HG03558 (cell line): Measurements from ENCODE around the gene CD300LF.

Experiments
- ATAC-seq: cut with Tn5 transposase; IDR thresholded peaks from one replicate; pipeline ENCODE4 v1.9.1; 2021; ENCODE audit warnings: moderate number of reproducible peaks; ENCODE audit not compliant: unreplicated experiment; ENCODE audit errors: extremely low read depth

Gene CD300LF

GRCh38 chr17:74732042-74732867, 19.5 kb upstream of the CD300LF start:
- ATAC-seq, result no peak

- no peak for ATAC-seq
Observed at GRCh38 chr17:74731347-74731605, 18.6 kb upstream of the CD300LF start.

GRCh38 chr17:74730491-74731346, 18.0 kb upstream of the CD300LF start:
- ATAC-seq, result no peak

- no peak for ATAC-seq
Observed at GRCh38 chr17:74729866-74730265, 17.1 kb upstream of the CD300LF start.

GRCh38 chr17:74729368-74729767, 16.6 kb upstream of the CD300LF start:
- no peak for ATAC-seq

GRCh38 chr17:74728702-74729075, 16.0 kb upstream of the CD300LF start:
- no peak for ATAC-seq

- ATAC-seq, result no peak
Observed at GRCh38 chr17:74728033-74728701, 15.4 kb upstream of the CD300LF start.

GRCh38 chr17:74725111-74725510, 12.4 kb upstream of the CD300LF start:
- no peak for ATAC-seq

GRCh38 chr17:74723891-74724290, 11.2 kb upstream of the CD300LF start:
- ATAC-seq, result no peak

GRCh38 chr17:74722782-74723181, 10.1 kb upstream of the CD300LF start:
- no peak for ATAC-seq

- ATAC-seq, result no peak
Observed at GRCh38 chr17:74720506-74720905, 7.8 kb upstream of the CD300LF start.

- ATAC-seq, result no peak
Observed at GRCh38 chr17:74715144-74715543, 2.4 kb upstream of the CD300LF start.

- ATAC-seq, result no peak
Observed at GRCh38 chr17:74713171-74713755, 540 bp upstream of the CD300LF start.

- no peak for ATAC-seq
Observed at GRCh38 chr17:74712301-74712700, 422 bp downstream of the CD300LF start.

GRCh38 chr17:74711058-74711824, 1.5 kb downstream of the CD300LF start:
- ATAC-seq, result no peak

GRCh38 chr17:74704544-74704943, 8.2 kb downstream of the CD300LF start:
- no peak for ATAC-seq

GRCh38 chr17:74703311-74703710, 9.4 kb downstream of the CD300LF start:
- no peak for ATAC-seq

GRCh38 chr17:74702116-74702871, 10.4 kb downstream of the CD300LF start:
- no peak for ATAC-seq

GRCh38 chr17:74699236-74699635, 13.5 kb downstream of the CD300LF start:
- ATAC-seq, result no peak
